NCI-H2029 (cell line): Measurements from ENCODE around the gene CBL.
"Not testable (repeated sequence)": the region's sequence is repeated elsewhere in the genome, so short reads cannot be mapped to it uniquely, and the experiment has no call there.

Experiments
- DNase-seq: peaks from one replicate; lab custom pipeline; 2025; lab: John Stamatoyannopoulos, UW

CBL gene

DNA sequence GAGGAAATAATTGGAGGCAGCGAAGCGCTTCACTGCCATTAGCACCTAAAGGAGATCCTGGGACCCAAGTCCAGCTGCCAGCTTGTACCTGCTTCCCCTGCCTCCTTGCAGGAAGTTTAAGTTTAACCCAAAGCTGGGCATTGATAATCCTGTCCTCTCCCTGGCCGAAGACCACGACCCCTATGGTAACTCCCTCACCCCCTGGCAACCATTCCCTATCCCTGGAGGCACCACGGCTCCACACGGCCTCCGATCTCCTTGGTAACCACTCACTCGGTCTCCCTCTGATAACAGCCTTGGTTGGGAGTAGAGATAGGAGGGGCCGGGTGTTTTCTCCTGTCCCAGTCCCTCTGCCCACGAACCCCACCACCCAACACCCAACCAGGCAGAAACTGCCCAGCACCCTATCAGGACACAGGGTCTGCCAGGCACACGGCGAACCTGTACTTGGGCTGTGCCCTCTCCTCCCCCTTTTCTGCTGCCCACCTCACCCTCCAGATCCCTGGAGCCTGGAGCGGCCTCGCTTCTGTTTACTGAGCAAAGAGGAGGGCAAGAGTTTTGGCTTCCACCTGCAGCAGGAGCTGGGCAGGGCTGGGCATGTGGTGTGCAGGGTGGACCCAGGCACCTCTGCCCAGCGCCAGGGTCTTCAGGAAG lies 20.0 kb upstream of the CBL start:
- no peak for DNase-seq

DNA sequence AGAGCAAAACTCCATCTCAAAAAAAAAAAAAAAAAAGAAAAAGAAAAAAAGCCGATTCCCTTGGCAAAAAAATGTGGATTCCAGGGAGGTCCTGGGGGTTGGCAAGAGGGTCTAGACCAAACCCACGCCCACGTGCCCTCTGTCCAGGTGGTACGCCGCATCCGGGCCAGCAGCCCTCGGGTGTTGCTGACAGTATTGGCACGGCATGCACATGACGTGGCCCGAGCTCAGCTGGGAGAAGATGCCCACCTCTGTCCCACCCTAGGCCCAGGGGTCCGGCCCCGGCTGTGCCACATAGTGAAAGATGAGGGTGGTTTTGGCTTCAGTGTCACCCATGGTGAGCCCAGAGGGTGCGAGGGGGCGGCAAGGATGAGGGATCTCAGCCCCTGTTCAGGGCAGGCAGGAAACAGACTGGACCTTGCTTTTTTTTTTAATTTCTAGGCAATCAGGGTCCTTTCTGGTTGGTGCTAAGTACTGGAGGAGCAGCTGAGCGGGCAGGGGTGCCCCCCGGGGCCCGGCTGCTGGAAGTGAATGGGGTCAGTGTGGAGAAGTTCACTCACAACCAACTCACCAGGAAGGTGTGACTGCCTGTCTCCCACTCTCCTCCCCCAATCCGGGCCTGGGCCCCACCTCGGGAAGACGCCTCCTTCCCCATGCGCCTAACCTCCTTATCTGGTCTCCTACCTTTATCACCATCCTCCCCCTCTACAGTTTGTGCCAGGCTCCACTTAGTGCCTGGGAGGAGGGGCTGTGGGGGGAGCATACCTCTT lies 18.8 kb upstream of the CBL start:
- no peak for DNase-seq

DNA sequence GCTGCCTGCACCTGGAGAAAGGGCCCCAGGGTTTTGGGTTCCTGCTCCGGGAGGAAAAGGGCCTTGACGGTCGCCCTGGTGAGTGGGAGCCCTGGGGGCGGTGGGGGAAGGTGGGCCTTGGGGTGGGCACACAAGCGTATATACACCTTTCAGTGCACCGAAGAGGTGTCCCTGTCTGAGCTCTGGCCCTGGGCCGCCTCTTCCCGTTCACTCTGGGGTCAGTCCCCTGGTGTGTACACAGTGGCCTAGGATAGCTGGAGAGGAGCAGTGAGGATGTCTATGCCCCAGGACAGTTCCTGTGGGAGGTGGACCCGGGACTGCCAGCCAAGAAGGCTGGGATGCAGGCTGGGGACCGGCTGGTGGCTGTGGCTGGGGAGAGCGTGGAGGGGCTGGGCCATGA lies 18.1 kb upstream of the CBL start:
- DNase-seq, result no peak

DNA sequence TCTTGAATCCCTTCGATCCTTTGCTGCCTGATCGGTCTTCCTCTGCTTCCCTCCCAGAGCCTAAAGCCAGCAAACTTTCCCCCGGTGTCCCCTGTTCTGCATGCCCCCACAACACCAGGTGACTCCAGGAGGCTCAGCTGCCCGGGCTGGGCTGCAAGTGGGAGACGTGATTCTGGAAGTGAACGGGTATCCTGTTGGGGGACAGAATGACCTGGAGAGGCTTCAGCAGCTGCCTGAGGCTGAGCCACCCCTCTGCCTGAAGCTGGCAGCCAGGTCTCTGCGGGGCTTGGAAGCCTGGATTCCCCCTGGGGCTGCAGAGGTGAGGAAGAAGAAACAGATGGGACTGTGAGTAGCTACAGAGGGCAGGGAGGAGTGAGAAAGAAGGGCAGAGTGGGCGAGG lies 17.3 kb upstream of the CBL start:
- DNase-seq, result no peak

DNA sequence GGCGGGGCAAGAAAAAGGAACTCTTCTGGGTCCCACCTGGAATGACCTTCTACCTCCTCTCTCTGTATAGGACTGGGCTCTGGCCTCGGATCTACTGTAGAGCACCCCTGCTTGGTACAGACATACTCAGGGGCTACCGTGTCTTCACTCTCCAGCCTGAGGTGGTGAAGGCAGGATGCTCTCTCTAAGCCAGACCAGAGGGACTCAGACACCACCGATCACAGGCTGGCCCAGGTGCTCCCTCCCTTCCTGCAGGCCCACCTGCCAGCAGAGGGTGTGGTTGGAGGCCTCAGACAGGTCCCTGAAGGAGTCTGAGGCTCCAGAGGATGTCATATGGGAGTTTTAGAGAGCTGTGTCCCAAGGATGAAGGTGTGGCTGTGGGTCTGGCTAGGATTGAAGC lies 16.7 kb upstream of the CBL start:
- no peak for DNase-seq

DNA sequence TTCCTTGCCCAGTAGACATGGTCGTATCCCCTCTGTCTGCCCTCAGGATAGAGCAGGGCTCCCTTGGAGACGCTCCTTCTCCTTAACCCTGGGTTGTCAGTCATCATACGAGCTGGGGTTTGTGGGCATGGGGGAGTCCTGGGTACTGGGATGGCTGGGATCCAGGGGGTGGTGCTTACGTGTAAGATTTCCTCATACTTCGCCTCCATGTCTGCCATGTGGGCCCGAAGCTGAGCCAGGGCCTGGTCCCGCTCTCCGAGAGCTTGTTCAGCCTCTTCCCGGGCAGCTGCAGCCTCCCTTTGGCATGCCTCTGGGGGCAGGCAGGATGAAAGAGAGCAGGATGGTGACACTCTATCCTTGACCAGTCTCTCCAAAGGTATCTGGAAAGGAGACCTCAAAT lies 15.6 kb upstream of the CBL start:
- no peak for DNase-seq

DNA sequence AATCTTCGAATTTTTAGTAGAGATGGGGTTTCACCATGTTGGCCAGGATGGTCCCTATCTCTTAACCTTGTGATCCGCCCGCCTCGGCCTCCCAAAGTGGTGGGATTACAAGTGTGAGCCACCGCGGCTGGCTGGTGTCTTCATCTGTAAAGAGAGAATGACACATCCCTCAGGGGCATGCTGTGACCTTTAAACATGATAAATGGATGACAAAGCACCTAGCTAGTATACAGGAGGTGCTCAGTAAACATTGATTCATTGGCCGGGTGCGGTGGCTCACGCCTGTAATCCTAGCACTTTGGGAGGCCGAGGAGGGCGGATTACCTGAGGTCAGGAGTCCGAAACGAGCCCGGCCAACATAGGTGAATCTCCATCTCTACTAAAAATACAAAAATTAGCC lies 14.9 kb upstream of the CBL start:
- DNase-seq, result not testable (repeated sequence)

DNA sequence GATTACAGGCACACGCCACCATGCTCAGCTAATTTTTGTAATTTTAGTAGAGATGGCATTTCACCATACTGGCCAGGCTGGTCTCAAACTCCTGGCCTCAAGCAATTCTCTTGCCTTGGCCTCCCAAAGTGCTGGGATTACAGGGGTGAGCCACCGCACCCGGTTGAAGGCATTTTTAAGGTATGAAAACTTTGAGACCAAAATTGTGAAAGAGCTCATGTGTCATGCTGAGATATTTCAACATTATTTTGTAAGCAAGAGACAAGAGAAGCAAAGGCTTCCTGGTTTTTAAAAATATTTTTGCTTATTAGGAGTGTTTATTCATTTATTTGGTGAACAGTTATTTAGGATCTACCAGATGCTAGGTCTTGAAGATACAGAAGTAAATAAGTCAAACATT lies 14.0 kb upstream of the CBL start:
- no peak for DNase-seq

DNA sequence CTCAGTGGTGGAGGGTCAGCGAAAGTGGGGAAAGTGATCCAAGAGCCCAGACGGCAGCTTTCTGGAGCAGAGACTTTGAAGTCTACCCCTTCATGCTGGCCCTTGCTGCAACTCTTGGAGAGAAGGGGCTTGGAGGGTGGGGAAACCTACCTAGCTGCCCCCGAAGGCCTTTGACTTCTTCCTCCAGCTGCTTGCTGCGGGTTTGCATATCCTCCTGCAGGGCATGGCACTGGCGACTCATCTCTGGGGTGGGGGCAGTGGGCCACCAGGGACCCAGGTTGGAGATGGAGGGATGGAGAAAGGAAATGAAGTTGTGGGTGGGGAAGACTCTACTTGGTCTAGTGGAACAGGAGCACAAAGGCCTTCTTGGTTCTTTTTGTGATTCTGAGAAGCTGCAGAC lies 13.1 kb upstream of the CBL start:
- no peak for DNase-seq

DNA sequence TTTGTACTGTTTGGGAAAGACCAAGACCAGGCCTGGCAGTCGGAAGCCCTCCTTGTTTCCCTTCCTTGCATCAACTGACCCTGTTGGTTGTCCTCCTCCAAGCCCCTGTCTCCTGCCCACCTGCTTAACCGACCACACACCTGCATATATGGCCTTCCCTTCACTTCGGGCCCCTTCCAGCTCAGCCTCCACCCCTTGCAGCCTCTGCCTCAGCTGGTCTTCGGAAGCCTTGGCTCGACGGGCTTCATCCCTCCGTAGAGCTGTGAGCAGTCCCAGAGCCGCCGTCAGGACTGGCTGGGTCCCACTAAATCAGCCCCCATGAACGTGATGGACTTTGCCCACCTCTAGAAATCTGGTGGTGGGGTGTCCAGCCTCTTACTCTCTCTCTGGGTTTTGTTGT lies 12.5 kb upstream of the CBL start:
- no peak for DNase-seq

DNA sequence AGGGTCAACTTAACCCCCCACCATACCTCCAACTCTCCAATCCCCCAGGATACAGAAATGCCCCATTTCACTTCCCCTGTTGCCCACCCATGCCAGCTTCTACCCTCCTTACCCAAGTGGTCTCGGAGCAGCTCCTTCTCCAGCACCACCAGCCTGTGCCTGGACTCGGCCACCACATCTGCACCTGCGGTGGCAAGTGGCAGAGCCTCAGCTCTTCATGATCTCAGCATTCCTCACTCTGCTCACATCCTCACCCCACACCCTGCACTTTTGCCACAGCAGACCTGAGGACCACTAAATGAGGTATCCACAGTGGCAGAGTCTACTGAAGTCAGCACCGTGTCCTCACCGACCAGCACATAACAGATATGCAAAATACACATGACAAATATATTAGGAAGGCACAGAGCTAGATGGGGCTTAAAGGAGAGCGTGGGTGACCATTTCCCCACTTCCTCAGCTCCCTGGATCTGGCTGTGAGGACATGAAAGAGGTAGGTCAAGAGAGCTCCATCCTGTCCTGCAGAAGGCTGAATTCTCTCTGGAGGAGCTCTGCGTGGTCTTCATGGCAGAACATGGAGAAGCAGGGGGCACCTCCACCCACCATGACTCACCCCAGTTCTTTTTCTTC lies 11.2 kb upstream of the CBL start:
- no peak for DNase-seq

DNA sequence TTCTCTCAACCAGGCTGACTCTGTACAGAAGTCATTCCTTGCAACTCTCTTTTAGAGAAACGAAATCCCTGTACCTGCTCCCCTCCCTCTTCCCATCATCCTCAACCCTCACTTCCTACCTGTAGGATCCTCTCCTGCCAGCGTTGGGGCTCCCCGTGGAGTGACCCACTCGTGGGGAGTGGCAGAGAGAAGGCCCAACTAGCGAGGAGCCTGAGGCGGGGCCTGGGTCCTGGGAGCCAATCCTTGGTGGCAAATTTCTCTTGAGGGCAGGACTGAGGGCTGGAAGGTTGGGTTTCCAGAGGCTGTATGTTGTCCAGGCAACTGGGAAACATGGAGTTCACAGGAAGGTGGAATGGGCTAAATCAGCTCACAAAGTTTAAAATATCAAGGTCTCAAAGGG lies 10.5 kb upstream of the CBL start:
- peak; percentile 66 for DNase-seq

DNA sequence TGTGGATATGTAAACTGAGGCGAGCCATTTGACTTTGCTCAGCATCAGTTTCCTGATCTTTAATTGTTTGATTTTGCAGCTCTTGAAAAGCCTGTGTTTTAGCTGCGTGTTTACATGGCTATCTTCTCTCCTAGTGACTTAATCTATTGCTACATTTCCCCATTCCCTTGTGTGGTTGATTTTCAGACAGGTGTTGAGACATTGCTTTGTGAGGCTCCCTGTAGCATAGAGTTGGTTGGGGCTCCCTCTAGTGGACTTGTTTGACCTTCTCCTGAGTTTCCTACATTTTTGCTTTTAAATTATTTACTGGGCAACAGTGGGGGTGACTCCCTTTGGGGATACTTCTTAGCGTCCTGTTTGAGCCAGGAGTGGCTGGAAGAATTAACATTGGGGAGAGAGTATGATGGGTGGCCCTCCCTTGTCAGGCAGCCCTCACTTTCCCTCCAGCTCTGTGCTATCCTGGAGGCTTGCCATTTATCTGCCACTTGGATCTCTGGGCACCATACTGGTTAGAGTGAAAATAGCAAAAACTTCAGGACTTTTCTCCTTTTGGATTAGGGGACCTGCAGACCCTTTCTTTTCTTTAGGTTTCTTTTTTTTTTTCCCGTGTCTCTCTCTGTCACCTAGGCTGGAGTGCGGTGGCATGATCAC lies 9.2 kb upstream of the CBL start:
- peak; percentile 79 for DNase-seq

DNA sequence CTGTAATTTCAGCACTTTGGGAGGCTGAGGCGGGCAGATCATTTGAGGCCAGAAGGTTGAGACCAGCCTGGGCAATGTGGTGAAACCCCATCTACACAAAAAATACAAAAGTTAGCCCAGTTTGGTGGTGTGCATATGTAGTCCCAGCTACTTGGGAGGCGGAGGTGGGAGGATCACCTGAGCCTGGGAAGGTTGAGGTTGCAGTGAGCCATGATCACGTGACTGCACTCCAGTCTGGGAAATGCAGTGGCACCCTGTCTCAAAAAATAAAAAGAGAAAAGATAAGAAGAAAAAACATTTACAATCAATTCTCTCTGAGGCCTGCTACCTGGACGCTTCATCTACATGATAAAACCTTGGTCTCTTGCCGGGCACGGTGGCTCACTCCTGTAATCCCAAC lies 7.2 kb upstream of the CBL start:
- DNase-seq, result no peak

DNA sequence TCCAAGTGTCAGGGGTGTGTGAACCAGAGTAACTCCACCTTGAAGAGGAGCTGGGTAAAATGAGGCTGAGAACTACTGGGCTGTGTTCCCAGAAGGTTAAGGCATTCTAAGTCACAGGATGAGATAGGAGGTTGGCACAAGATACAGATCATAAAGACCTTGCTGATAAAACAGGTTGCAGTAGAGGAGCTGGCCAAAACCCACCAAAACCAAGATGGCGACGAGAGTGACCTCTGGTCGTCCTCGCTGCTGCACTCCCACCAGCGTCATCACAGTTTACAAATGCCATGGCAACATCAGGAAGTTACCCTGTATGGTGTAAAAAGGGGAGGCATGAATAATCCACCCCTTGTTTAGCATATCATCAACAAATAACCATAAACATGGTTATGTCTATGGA lies 4.9 kb upstream of the CBL start:
- DNase-seq, result not testable (repeated sequence)

DNA sequence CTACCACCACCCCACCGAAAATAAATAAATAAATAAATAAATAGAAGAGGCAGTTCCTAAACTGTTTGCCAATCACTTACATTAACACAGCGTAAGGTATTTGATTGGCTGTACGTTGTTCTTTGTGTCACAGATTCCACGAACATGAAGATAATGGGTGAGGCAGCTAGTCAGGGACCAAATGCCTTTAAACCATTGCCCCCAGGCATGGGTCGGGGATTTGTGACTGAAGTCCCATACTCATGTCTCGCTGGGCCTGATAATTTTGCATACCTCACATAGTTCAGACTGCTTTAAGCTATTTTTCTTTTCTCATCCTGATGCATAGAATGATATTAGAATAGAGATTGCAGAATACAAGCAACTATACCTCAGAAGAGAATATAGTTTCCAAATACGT lies 3.6 kb upstream of the CBL start:
- no peak for DNase-seq

DNA sequence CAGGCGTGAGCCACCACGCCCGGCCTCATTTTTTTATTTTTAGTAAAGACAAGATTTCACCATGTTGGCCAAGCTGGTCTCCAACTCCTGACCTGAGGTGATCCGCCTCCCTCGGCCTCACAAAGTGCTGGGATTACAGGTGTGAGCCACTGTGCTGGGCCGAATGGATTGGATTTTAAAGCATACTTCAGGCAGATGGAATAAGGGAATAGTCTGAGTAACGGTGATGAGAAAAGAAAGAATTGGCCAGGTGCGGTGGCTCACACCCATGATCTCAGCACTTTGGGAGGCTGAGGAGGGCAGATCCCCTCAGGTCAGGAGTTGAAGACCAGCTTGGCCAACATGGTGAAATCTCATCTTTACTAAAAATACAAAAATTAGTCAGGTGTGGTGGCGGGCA lies 2.1 kb upstream of the CBL start:
- DNase-seq, result no peak

DNA sequence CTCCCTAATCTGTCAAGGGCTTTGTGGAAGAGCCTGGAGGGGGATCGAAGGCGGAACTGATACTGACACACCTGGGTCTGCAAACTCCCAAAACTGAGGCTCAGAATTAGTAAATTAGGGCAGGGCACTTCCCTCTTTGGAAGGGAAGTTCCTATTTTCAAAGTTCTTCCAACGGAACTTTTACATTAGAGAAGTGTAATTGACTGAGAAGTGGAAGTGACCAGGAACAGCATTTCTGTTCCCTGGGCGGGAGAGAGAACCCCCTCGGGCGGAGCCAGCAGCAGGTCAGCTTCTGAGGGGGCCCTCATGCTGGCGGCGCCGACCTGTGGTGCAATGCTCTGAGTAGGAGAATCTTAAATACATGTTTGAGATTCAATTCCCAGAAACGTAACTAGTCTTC lies 1.1 kb upstream of the CBL start:
- DNase-seq, result no peak

DNA sequence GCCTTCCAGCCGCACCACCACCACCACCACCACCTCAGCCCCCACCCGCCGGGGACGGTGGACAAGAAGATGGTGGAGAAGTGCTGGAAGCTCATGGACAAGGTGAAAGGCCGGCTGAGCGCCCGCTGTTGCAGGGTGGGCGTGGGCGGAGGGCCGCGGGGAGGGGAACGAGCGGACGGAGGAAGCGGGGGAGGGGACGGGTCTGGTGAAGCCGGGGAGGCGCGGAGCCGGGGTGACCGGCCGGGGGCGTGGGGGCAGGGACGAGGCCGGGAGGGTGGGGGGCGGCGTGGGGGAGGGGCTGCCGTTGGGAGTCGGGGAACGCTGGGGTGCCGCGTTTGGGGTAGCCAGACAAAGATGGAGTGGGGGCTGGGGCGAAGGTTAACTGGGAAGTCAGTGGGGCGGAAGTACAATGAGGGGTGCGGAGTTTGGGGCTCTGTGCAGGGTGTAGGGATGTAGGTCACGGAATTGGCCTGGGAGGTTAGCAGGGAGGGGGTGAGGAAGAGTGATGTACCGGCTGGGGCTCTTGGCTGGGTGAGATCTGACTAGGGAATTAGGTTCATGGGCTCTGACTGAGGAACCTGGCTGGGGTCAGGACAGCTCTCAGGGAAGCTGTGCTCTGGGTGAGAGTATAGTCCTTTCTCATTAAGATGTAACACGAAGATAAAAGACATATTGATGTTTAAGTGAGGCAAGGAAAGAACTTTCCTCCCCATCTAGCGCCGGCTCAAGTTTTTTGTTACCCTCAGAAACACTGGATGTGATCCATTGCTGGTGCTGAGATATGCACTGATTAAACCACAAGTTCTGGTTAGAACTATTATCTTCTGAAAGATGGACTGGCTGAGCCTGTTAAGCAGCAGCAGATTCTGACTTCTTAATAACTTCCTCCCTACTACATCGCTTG lies 624 bp downstream of the CBL start:
- DNase-seq, result no peak

DNA sequence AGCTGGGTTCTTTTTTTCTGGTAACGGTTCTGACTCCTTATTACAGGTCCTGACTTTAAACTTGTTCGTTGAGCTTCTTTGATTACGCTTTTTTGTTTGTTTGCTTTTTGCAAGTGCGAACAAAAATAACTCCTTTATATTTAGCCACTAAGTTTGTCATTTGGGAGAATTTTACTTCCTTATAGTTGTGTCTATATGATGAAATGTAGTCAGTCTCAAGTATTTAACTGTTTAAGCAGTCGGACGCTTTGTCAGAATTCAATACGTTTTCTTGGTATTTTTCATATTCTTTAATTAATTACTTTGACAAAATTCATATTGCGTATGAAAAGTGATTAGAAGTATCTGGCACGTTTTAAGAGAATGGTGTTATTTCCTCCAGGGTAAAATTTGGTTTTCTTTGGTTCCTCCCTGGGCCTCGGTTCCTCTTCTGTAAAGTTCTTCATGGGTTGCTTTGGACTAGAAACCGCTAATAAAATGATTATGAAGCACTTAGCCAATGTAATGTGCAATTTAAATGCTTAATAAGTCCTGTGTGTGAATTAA lies 1.3 kb downstream of the CBL start:
- no peak for DNase-seq

DNA sequence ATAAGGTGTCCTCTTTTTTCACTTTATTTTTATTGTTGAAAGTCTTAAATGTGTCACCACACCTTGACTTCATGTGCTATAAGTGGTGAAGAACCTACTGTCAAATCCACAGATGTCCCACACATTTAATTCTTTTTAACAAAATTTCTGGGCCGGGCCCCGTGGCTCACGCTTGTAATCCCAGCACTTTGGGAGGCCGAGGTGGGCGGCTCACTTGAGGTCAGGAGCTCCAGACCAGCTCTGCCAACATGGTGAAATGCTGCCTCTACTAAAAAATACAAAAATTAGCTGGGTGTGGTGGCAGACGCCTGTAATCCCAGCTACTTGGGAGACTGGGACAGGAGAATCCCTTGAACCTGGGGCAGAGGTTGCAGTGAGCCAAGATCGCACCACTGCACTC lies 3.0 kb downstream of the CBL start:
- DNase-seq, result no peak

DNA sequence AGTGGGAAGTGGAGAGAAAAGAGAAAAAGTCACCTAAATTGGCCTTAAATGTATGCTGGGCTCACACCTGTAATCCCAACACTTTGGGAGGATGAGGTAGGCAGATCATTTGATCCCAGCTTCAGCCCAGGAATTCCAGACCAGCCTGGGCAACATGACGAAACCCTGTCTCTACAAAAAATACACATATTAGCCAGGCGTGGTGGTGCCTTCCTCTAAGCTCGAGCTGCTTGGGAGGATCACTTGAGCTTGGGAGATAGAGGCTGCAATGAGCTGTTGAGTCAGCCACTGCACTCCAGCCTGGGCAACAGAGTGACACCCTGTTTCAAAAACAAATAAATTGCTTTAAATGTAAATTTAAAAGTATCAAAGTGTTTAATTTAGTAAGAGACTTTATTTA lies 3.9 kb downstream of the CBL start:
- no peak for DNase-seq
